ENCODE measurements around the gene LRRC38. TPM values are rescaled to one million over a fixed set of nuclear protein-coding genes. Genes with fewer than 3 reads are reported as not detected.

The LRRC38 gene
- total and polyA plus RNA-seq, 2 of the 8 experiments (the other 6 are each of a cell fraction or from before 2014, with no cell fraction given) = 0.17 to 0.63 TPM

DNA sequence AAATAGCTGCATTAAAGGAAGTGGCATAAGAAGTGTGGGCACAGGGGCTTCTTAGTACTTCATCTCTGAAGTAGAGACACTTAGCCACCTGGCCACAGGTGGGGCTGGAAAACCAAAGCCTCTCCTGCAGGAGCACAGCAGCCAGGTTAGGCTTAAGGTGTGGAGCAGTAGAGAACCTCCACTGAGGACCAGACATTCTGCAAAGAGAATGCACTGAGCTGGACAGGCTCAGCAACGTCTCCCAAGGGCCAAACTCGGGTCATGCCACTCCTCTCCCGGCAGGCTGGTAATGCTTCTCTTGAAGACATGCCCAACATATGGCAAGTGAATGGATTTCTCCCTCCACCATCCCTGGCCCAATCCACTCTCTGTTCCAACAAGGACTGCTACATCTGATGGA lies 33.0 kb upstream of the LRRC38 start:
- no peak overlapping the region for H2AFZ ChIP-seq (ENCODE audit: low read length)
- H3K27ac ChIP-seq (ENCODE audit: low read depth, low read length) = no peak overlapping the region
- no peak overlapping the region for H2BK15ac ChIP-seq (ENCODE audit: low read length)
- H3K23me2 ChIP-seq (ENCODE audit: low read depth, low read length) = no peaks in the 10 kb centered on the region; the same call in 1 of the 2 replicates
- no peak overlapping the region for H2BK120ac ChIP-seq (replicated peaks; ENCODE audit: low read depth, low read length)
- H4K91ac ChIP-seq (replicated peaks; ENCODE audit: insufficient read length, low read length) = no peak overlapping the region
- no peaks in the 10 kb centered on the region for H3K27me3 ChIP-seq (replicated peaks in 1 of 4; ENCODE audit: control insufficient read depth in 3 of 4, extremely low read depth in 1 of 4, insufficient read depth in 3 of 4, low read length in 3 of 4)
- H2BK5ac ChIP-seq (ENCODE audit: low read depth, low read length) = no peak overlapping the region
- no peaks in the 10 kb centered on the region for H3K9me3 ChIP-seq (ENCODE audit: insufficient read depth in 2 of 2, low read depth in 1 of 2, low read length in 1 of 2)
- no peak overlapping the region for H3K9ac ChIP-seq (replicated peaks in 1 of 4; ENCODE audit: extremely low read depth in 1 of 4, low read depth in 3 of 4, low read length in 3 of 4)
- no peaks in the 10 kb centered on the region; a peak in 1 of 4 replicates for H3K79me2 ChIP-seq (ENCODE audit: control insufficient read depth in 1 of 2, insufficient read depth in 2 of 2, low read length in 2 of 2)
- H3K14ac ChIP-seq (ENCODE audit: insufficient read length) = no peak overlapping the region
- H3K4me3 ChIP-seq (ENCODE audit: extremely low read depth in 1 of 4, insufficient read depth in 2 of 4, low read depth in 3 of 4, low read length in 4 of 4) = no peak overlapping the region
- ChIA-PET CTCF (ENCODE audit: partially characterized antibody) (interaction anchor here (1.2 kb wide), 1 partner anchor 24 kb away, joined by 4 read pairs; no protein-coding TSS in a partner anchor), POLR2A (ENCODE audit: partially characterized antibody) (no interaction called here)
- H4K8ac ChIP-seq (ENCODE audit: extremely low read depth, insufficient read depth, low read length) = no peak overlapping the region
- no peak overlapping the region for H3K4ac ChIP-seq (replicated peaks; ENCODE audit: insufficient read length, low read depth, low read length)
- H3K79me1 ChIP-seq (ENCODE audit: low read depth, low read length) = no peaks in the 10 kb centered on the region
- H3K4me1 ChIP-seq (replicated peaks in 1 of 4; ENCODE audit: control insufficient read depth in 3 of 4, insufficient read depth in 4 of 4, low read length in 3 of 4) = peaks cover 0 to 6% (median 2%) of the 10 kb centered on the region in 4 experiments; a peak in 1 of 7 replicates
- no peaks in the 10 kb centered on the region for H3K36me3 ChIP-seq (ENCODE audit: control insufficient read depth in 2 of 4, insufficient read depth in 4 of 4, low read length in 3 of 4)
- DNase-seq (ENCODE audit: low read depth in 1 of 2, low spot score in 2 of 2) (no peak), FAIRE-seq (no peak)
- H4K20me1 ChIP-seq (replicated peaks in 1 of 2; ENCODE audit: control insufficient read depth in 1 of 2, insufficient read depth in 2 of 2, low read length in 2 of 2) = no peaks in the 10 kb centered on the region
- H2BK12ac ChIP-seq (ENCODE audit: low read depth, low read length) = no peak overlapping the region
- no peak overlapping the region for H3K18ac ChIP-seq (ENCODE audit: extremely low read depth, low read length)
- H3K23ac ChIP-seq (ENCODE audit: insufficient read length) = no peak overlapping the region
- TF ChIP-seq RBBP5 (IDR thresholded peaks at IDR 0.05; ENCODE audit: borderline replicate concordance, low read depth, low read length) (no peak), HDAC6 (IDR thresholded peaks at IDR 0.05; ENCODE audit: low read depth, low read length) (no peak), POU5F1 (IDR thresholded peaks at IDR 0.05; ENCODE audit: low read depth, low read length) (no peak), YY1 (IDR thresholded peaks at IDR 0.05; ENCODE audit: low read depth, low read length) (no peak), CBX5 (IDR thresholded peaks at IDR 0.05; ENCODE audit: low read depth, low read length) (no peak), POLR2AphosphoS5 (IDR thresholded peaks at IDR 0.05; ENCODE audit: low read depth, low read length) (no peak), POLR2A (IDR thresholded peaks at IDR 0.05; ENCODE audit: control extremely low read depth in 1 of 2, low read depth in 2 of 2, low read length in 2 of 2) (no peak), SP1 (IDR thresholded peaks at IDR 0.05; ENCODE audit: low read depth, low read length) (no peak)
- no peak overlapping the region for H3K4me2 ChIP-seq (ENCODE audit: insufficient read depth in 1 of 2, low read depth in 2 of 2, low read length in 2 of 2)
- H3K56ac ChIP-seq (replicated peaks; ENCODE audit: insufficient read length, low read depth, low read length) = no peak overlapping the region
- no peak overlapping the region for H2AK5ac ChIP-seq (ENCODE audit: low read depth, low read length)
- 88% methylated on average over 3 of the region's 3 CpGs; no CpG with 5 or more reads in 1 of the 2 experiments for WGBS, 2 experiments (ENCODE audit: extremely low coverage in 1 of 2, insufficient coverage in 1 of 2, insufficient read length in 1 of 2, insufficient replicate concordance in 2 of 2, low coverage in 1 of 2, low lambda C conversion rate in 2 of 2, missing lambda C conversion rate in 1 of 2)
- no peak overlapping the region for H2BK20ac ChIP-seq (ENCODE audit: low read length)
- H4K5ac ChIP-seq (ENCODE audit: insufficient read length, low read depth, low read length) = no peak overlapping the region
